Suprapubic skin (tissue), 4 donors: ENCODE results near the gene LPCAT4.

Source experiments
- CTCF ChIP-seq, 2 donors: fragments of 200-600 bp in 1 of 2; fragments of 450-650 bp in 1 of 2; sonication (generic) in 1 of 2; IDR thresholded peaks; one replicate each; pipeline ENCODE4 v1.5.1; 2016 to 2019; ENCODE audit warnings: antibody characterized with exemption in 2 of 2, mild to moderate bottlenecking in 1 of 2, moderate library complexity in 1 of 2
- POLR2A ChIP-seq, 2 donors: fragments of 450-650 bp; IDR thresholded peaks; one replicate each; pipeline ENCODE4 v1.6.1; 2017; ENCODE audit warnings: antibody characterized with exemption in 2 of 2, mild to moderate bottlenecking in 2 of 2, moderate library complexity in 2 of 2
- POLR2AphosphoS5 ChIP-seq, 3 donors: sonication (generic); formaldehyde crosslinking; IDR thresholded peaks; one replicate each; pipeline ENCODE4 v1.6.1; 2017; ENCODE audit warnings: antibody characterized with exemption in 3 of 3

- TF ChIP-seq CTCF (IDR thresholded peaks at IDR 0.05) (no peak), POLR2A (IDR thresholded peaks at IDR 0.05) (no peak), POLR2AphosphoS5 (IDR thresholded peaks at IDR 0.05) (no peak)
These were observed 39.1 kb downstream of the LPCAT4 start for GRCh38 chr15:34327906-34328305.
